ENCODE measurements around the gene AKR1B15. TPM values are rescaled to one million over a fixed set of nuclear protein-coding genes. Genes with fewer than 3 reads are reported as not detected.

Gene AKR1B15
- polyA plus RNA-seq, 1 of the 3 experiments (the other 2 are of a cell fraction): not detected

- no peak for TF ChIP-seq REST (IDR thresholded peaks at IDR 0.05; ENCODE audit: low read depth, low read length)
- TF ChIP-seq RCOR1 (IDR thresholded peaks at IDR 0.05; ENCODE audit: low read length): no peak
- no peak for TF ChIP-seq CTCF (IDR thresholded peaks at IDR 0.05)
- TF ChIP-seq POLR2AphosphoS5 (IDR thresholded peaks at IDR 0.05; ENCODE audit: low read depth, low read length): no peak
- TF ChIP-seq EP300 (IDR thresholded peaks at IDR 0.05; ENCODE audit: borderline replicate concordance in 1 of 2, low read depth in 1 of 2, low read length in 1 of 2): no peak
- no peak for TF ChIP-seq GATA2 (CRISPR knock-in tag; IDR thresholded peaks at IDR 0.05)
- no peak for TF ChIP-seq GABPA (IDR thresholded peaks at IDR 0.05; ENCODE audit: low read depth)
Measured at GRCh38 chr7:134509010-134509409, 39.9 kb upstream of the AKR1B15 start (continued).

- peaks cover 4% of the 10 kb centered on the region for H3F3A ChIP-seq (replicated peaks; ENCODE audit: insufficient read depth)
- H3K4me2 ChIP-seq: no peak overlapping the region
- 55% methylated on average over 5 of the region's 5 CpGs for WGBS (ENCODE audit: low lambda C conversion rate)
- no peaks in the 10 kb centered on the region for H4K20me1 ChIP-seq (ENCODE audit: insufficient read depth)
- H3K9me3 ChIP-seq: no peaks in the 10 kb centered on the region
- CTCF ChIA-PET: interaction anchor here (1.3 to 9.5 kb wide), 7 partner anchors 18 to 101 kb away, joined by 3 to 154 read pairs (median 16); partner anchors contain the start of gene AKR1B1
- H3K9me2 ChIP-seq: no peaks in the 10 kb centered on the region
- H3K4me3 ChIP-seq (ENCODE audit: low read depth in 2 of 2, low read length in 1 of 2): no peak overlapping the region
- peaks cover 0 to 6% of the 10 kb centered on the region in 2 experiments; a peak in 1 of 4 replicates for H3K4me1 ChIP-seq (ENCODE audit: control insufficient read depth in 1 of 2, insufficient read depth in 2 of 2, low read depth in 1 of 2, low read length in 1 of 2)
- no peak for TF ChIP-seq IRF3 (IDR thresholded peaks at IDR 0.05; ENCODE audit: low read depth, low read length)
- no peak for TF ChIP-seq USF2 (IDR thresholded peaks at IDR 0.05; ENCODE audit: borderline replicate concordance, low read depth, low read length)
- TF ChIP-seq EZH2phosphoT487 (IDR thresholded peaks at IDR 0.05; ENCODE audit: borderline replicate concordance, low read depth): no peak
- TF ChIP-seq RCOR1 (IDR thresholded peaks at IDR 0.05; ENCODE audit: low read length): no peak
- TF ChIP-seq ZBTB33 (IDR thresholded peaks at IDR 0.05; ENCODE audit: borderline replicate concordance, low read depth): no peak
- no peak for TF ChIP-seq GABPA (IDR thresholded peaks at IDR 0.05; ENCODE audit: low read depth)
- no peak for TF ChIP-seq SMC3 (IDR thresholded peaks at IDR 0.05; ENCODE audit: low read depth, low read length)
- TF ChIP-seq MXI1 (IDR thresholded peaks at IDR 0.05; ENCODE audit: low read depth, low read length): no peak
- no peak for TF ChIP-seq GATA2 (CRISPR knock-in tag; IDR thresholded peaks at IDR 0.05)
- no peak for TF ChIP-seq MAX (IDR thresholded peaks at IDR 0.05; ENCODE audit: low read depth)
- TF ChIP-seq CHD2 (IDR thresholded peaks at IDR 0.05; ENCODE audit: low read length, partially characterized antibody): no peak
- TF ChIP-seq MEF2A (IDR thresholded peaks at IDR 0.05; ENCODE audit: borderline replicate concordance, low read depth): no peak
- no peak for TF ChIP-seq RAD21 (IDR thresholded peaks at IDR 0.05; ENCODE audit: low read length)
- no peak overlapping the region for H3K27ac ChIP-seq (ENCODE audit: low read depth in 2 of 2, low read length in 1 of 2)
- no peaks in the 10 kb centered on the region for H3K36me3 ChIP-seq (replicated peaks in 1 of 2; ENCODE audit: control insufficient read depth in 1 of 2, insufficient read depth in 2 of 2, low read length in 1 of 2)
- no peaks in the 10 kb centered on the region for H3K79me2 ChIP-seq (ENCODE audit: insufficient read depth)
- 0 out of 2 replicates have a peak, but pooled peaks cover 16% of the 10 kb centered on the region for H3K27me3 ChIP-seq (ENCODE audit: insufficient read depth)
- no peak overlapping the region for H2AFZ ChIP-seq (ENCODE audit: low read depth)
- H3K9ac ChIP-seq: no peak overlapping the region
- no peak for DNase-seq
- POLR2A ChIA-PET: no interaction called here
Measured at GRCh38 chr7:134510646-134511045, 38.3 kb upstream of the AKR1B15 start.

Measured in SK-N-SH (cell line).